Ishikawa (cell line): ENCODE results near the gene RANBP10.

Source experiments
- CREB1 ChIP-seq: IDR thresholded peaks from 2 replicates; pipeline ENCODE4 v1.6.1; 2012; ENCODE audit warnings: low read depth
- RAD21 ChIP-seq: IDR thresholded peaks from 2 replicates; pipeline ENCODE4 v1.6.1; 2012; ENCODE audit warnings: low read depth
- ZBTB7A ChIP-seq: IDR thresholded peaks from 2 replicates; pipeline ENCODE4 v1.6.1; 2012; ENCODE audit warnings: low read depth
- TF ChIP-seq, protein P1 (sequence below): IDR thresholded peaks from 2 replicates; pipeline ENCODE4 v1.6.1; 2012

DNA sequence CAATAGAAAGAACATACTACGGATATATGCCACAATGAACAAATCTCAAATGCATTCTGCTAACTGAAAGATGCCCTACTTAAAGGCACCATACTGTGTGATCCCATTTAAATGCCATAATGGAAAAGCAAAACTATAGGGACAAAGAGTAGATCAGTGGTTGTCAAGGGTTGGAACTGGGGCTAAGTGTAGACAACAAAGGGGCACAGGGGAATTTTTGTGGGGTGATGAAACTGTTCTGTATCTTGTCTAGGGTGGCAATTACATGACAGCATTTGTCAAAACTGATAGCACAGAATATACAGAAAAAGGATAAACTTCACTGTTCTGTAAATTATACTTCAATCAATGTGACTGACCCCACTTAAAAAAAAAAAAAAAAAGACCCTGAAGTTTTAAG, 104.9 kb downstream of the RANBP10 start:
- TF ChIP-seq RAD21 (no peak), ZBTB7A (no peak), CREB1 (no peak)
- TF ChIP-seq, protein P1, sequence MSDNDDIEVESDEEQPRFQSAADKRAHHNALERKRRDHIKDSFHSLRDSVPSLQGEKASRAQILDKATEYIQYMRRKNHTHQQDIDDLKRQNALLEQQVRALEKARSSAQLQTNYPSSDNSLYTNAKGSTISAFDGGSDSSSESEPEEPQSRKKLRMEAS = no peak
